Ishikawa (cell line): ENCODE results near the gene USP47.

ENCODE experiments used
- CEBPB ChIP-seq: IDR thresholded peaks from 2 replicates; pipeline ENCODE4 v1.6.1; 2012
- CREB1 ChIP-seq: IDR thresholded peaks from 2 replicates; pipeline ENCODE4 v1.6.1; 2012; ENCODE audit warnings: low read depth
- EGR1 ChIP-seq: IDR thresholded peaks from 2 replicates; pipeline ENCODE4 v1.6.1; 2012
- EP300 ChIP-seq: IDR thresholded peaks from 2 replicates; pipeline ENCODE4 v1.6.1; 2012; ENCODE audit warnings: borderline replicate concordance
- FOXM1 ChIP-seq: IDR thresholded peaks from 2 replicates; pipeline ENCODE4 v1.6.1; 2012; ENCODE audit warnings: low read depth, borderline replicate concordance
- MAX ChIP-seq: IDR thresholded peaks from 2 replicates; pipeline ENCODE4 v1.6.1; 2012
- NFIC ChIP-seq: IDR thresholded peaks from 2 replicates; pipeline ENCODE4 v1.6.1; 2012
- RAD21 ChIP-seq: IDR thresholded peaks from 2 replicates; pipeline ENCODE4 v1.6.1; 2012; ENCODE audit warnings: low read depth
- REST ChIP-seq: IDR thresholded peaks from 2 replicates; pipeline ENCODE4 v1.6.1; 2012; ENCODE audit warnings: low read depth, mild to moderate bottlenecking
- TAF1 ChIP-seq: IDR thresholded peaks from 2 replicates; pipeline ENCODE4 v1.6.1; 2012; ENCODE audit warnings: low read depth, mild to moderate bottlenecking
- TCF12 ChIP-seq: IDR thresholded peaks from 2 replicates; pipeline ENCODE4 v1.6.1; 2012; ENCODE audit warnings: low read depth
- TEAD4 ChIP-seq: IDR thresholded peaks from 2 replicates; pipeline ENCODE4 v1.6.1; 2012
- USF1 ChIP-seq: IDR thresholded peaks from 2 replicates; pipeline ENCODE4 v1.6.1; 2012
- YY1 ChIP-seq: IDR thresholded peaks from 2 replicates; pipeline ENCODE4 v1.6.1; 2012; ENCODE audit warnings: low read depth

GRCh38 chr11:11845071-11845470, 3.3 kb downstream of the USP47 start:
- no peak for TF ChIP-seq USF1
- no peak for TF ChIP-seq FOXM1
- TF ChIP-seq RAD21, result no peak
- no peak; the same call in 1 of the 2 replicates for TF ChIP-seq EP300
- peak; percentile 52 for TF ChIP-seq TEAD4
- no peak for TF ChIP-seq TCF12
- TF ChIP-seq MAX, result no peak
- no peak for TF ChIP-seq TAF1
- no peak; the same call in 1 of the 2 replicates for TF ChIP-seq CEBPB
- no peak for TF ChIP-seq NFIC
- TF ChIP-seq YY1, result no peak
- TF ChIP-seq REST, result no peak
- TF ChIP-seq CREB1, result no peak
- no peak for TF ChIP-seq EGR1
